Heart left ventricle (tissue), 16 donors: Measurements from ENCODE around the gene GGT5. TPM values are rescaled to one million over a fixed set of nuclear protein-coding genes. Genes with fewer than 3 reads are reported as not detected.
"Not testable (repeated sequence)": the region's sequence is repeated elsewhere in the genome, so short reads cannot be mapped to it uniquely, and the experiment has no call there.

Experiments used
- ATAC-seq, 4 donors: fragments of 200-7000 bp; cut with Tn5 transposase; one replicate each; pipeline ENCODE4 v1.9.1; 2020 to 2022; ENCODE audit warnings: moderate library complexity in 4 of 4, mild to moderate bottlenecking in 3 of 4, moderate number of reproducible peaks in 1 of 4
- DNase-seq, 5 donors: peaks; one replicate each; pipeline ENCODE4 v3.0.0-alpha.2; 2020
- H3K27ac ChIP-seq, 12 donors: fragments of 200-600 bp; sonication (generic) in 4 of 12; one replicate each; pipeline versions ENCODE4 v1.5.0 to v1.8.0; 2016 to 2022; ENCODE audit warnings: mild to moderate bottlenecking in 2 of 12
- H3K27me3 ChIP-seq, 9 donors: fragments of 200-600 bp; sonication (generic) in 2 of 9; one replicate each; pipeline versions ENCODE4 v1.5.1 to v1.8.0; 2016 to 2022; ENCODE audit warnings: mild to moderate bottlenecking in 3 of 9
- H3K36me3 ChIP-seq, 9 donors: fragments of 200-600 bp; sonication (generic) in 2 of 9; one replicate each; pipeline versions ENCODE4 v1.5.0 to v1.8.0; 2018 to 2022; ENCODE audit warnings: mild to moderate bottlenecking in 2 of 9
- H3K4me1 ChIP-seq, 12 donors: fragments of 200-600 bp; sonication (generic) in 4 of 12; one replicate each; pipeline versions ENCODE4 v1.5.0 to v1.8.0; 2016 to 2022; ENCODE audit warnings: mild to moderate bottlenecking in 3 of 12
- H3K4me3 ChIP-seq, 12 donors: fragments of 200-600 bp; sonication (generic) in 4 of 12; one replicate each; pipeline versions ENCODE4 v1.5.0 to v1.8.0; 2017 to 2022; ENCODE audit warnings: mild to moderate bottlenecking in 9 of 12, moderate library complexity in 4 of 12
- H3K9me3 ChIP-seq, 12 donors: fragments of 200-600 bp; sonication (generic) in 4 of 12; one replicate each; pipeline versions ENCODE4 v1.5.0 to v1.8.0; 2016 to 2022; ENCODE audit warnings: mild to moderate bottlenecking in 1 of 12
- CTCF ChIP-seq, 12 donors: fragments of 200-600 bp; sonication (generic) in 4 of 12; IDR thresholded peaks; one replicate each; pipeline versions ENCODE4 v1.5.0 to v1.8.0; 2018 to 2022; ENCODE audit warnings: antibody characterized with exemption in 12 of 12, mild to moderate bottlenecking in 5 of 12
- POLR2A ChIP-seq, 2 donors: fragments of 450-650 bp; IDR thresholded peaks; one replicate each; pipeline ENCODE4 v1.6.1; 2017; ENCODE audit warnings: antibody characterized with exemption in 2 of 2, mild to moderate bottlenecking in 2 of 2, moderate library complexity in 2 of 2
- WGBS, 4 donors: extraction: QIAGEN DNeasy Blood & Tissue Kit in 2 of 4; methylation state at CpG; one replicate each; pipeline versions ENCODE4 v1.1.5 to v1.1.7; 2013 to 2018; 5-methylcytosine and 5-hydroxymethylcytosine counted together
- intact Hi-C, 10 donors: fragments of 100-400 bp; cut with DNase I; formaldehyde crosslinking; loops; one replicate each; pipeline versions ENCODE4 v1.11.1 to v1.14.2; 2022
- polyA plus RNA-seq, 2 donors: library from polyadenylated mRNA; stranded (reverse); fragments of 200-250 nt; gene quantifications; one replicate each; pipeline ENCODE4 v1.2.3, GENCODE V29; 2013
- total RNA-seq, 9 donors: library from RNA; depleted of rRNA in 2 of 9; stranded (reverse); fragments of >200 nt in 2 of 9; fragmentation: NEBNext Ultra II Directional in 3 of 9; extraction: Animal tissue kit (Norgen Biotek cat#: 25700) in 3 of 9; gene quantifications; one replicate each; pipeline versions ENCODE4 v1.1.0 to v1.2.4, GENCODE V29; 2016 to 2023
- donor health status: ischemic (EF 13 %, LVEDD 7.1; RV severe dilation, severe dysfunction).
- donor health status: healthy with polysubstance abuse.
- donor health status: DM: no; HTN: yes; CAD: no.
- donor health status: DM: no; HTN: no; CAD: no.
- donor health status: ischemic (EF 25% LVEDD 6.9; RV normal size, moderate dysfunction).
- donor health status: ischemic (EF 25% LVEDD 5.7; RV mildly dilated, moderate dysfunction).
- donor health status: healthy.
- donor health status: DM: yes; HTN: yes; CAD: no.
- donor health status: ischemic (EF 35%, LVEDD 5.7; RV mildly dilated, moderate dysfunction).
- donor health status: nonischemic (EF 11% LVEDD 7.7; RV severe dilation, severe dysfunction).
- donor health status: DM: yes; HTN: yes; CAD: no.
- donor health status: PGD.
- donor health status: ischemic (EF 29% LVEDD 5.4; RV normal size, mild dysfunction).
- donor health status: nonischemic (EF 23%, LVEDD 6.1; RV moderate dilation, normal function).

Gene GGT5
- total and polyA plus RNA-seq, 11 donors: 6.1 to 71.5 (median 19.6) TPM

DNA sequence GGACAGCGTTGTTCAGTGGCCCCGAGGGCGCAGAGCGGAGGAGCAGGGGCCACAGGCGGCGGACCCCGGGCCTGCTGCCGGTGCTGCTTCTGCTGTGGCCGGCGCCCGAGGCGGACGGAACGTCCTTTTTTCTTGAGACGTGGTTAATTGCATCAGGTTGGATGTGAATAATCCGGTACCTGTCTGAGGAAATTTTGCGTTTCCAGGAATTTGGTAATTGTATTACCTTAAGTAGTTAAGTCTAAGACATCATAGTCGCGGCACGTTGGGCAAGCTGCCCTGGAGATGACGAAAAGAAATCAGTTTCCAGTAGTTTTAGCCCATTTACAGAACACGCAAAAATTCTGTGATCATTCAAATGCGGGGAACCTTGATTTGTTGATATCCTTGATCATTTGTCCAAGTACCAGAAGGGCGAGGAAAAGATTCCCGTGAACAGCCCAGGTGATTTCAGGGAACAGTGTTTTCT is 26.5 kb upstream of the GGT5 start:
- ATAC-seq (no peak), DNase-seq (no peak)
- Histone ChIP-seq H3K36me3 (no peaks in the 10 kb centered on the region), H3K9me3 (no peaks in the 10 kb centered on the region), H3K4me1 (peaks cover 7 to 48% (median 32%) of the 10 kb centered on the region in 12 donors), H3K27ac (peak overlapping the region; percentile 88 to 99 (median 95)), H3K4me3 (peak overlapping the region; percentile 61 to 99 (median 85)), H3K27me3 (no peaks in the 10 kb centered on the region)
- 1 to 3% (median 1%) methylated on average over 13 to 25 of the region's 25 CpGs for WGBS, 4 donors
- TF ChIP-seq CTCF (IDR thresholded peaks at IDR 0.05) (no peak), POLR2A (IDR thresholded peaks at IDR 0.05) (no peak)
- intact Hi-C loops: loop anchor here in 2 of 10 donors (5.0 kb wide), 2 partner anchors 51 to 251 kb away; no protein-coding TSS in a partner anchor

GRCh38 chr22:24270556-24271385 is 25.9 kb upstream of the GGT5 start, which contains the start of gene SPECC1L:
Gene SPECC1L (plus strand): TSS chr22:24270831. CDS start chr22:24302232, 31,401 bp downstream.
- H3K4me1 ChIP-seq: peaks cover 7 to 42% (median 31%) of the 10 kb centered on the region in 12 donors
- H3K36me3 ChIP-seq: no peaks in the 10 kb centered on the region
- H3K27me3 ChIP-seq: no peaks in the 10 kb centered on the region
- WGBS, 4 donors: 0 to 1% (median 0%) methylated on average over 44 to 89 of the region's 89 CpGs
- TF ChIP-seq POLR2A (IDR thresholded peaks at IDR 0.05): peak; percentile 76 to 96
- peak in 10 of 12 donors; percentile 13 to 68 (median 38) for TF ChIP-seq CTCF (IDR thresholded peaks at IDR 0.05)
- intact Hi-C loops: loop anchor here in 2 of 10 donors (5.0 kb wide), 2 partner anchors 52 to 252 kb away; no protein-coding TSS in a partner anchor
- peak within 1 kb of the TSS; percentile 61 to 99 (median 85) for H3K4me3 ChIP-seq
- H3K27ac ChIP-seq: peak within 1 kb of the TSS; percentile 88 to 99 (median 95)
- no peaks in the 10 kb centered on the region for H3K9me3 ChIP-seq
- DNase-seq: peak; percentile 93 to 98 (median 96)
- peak; percentile 91 to 98 (median 96) for ATAC-seq

GRCh38 chr22:24266495-24266894 is 21.6 kb upstream of the GGT5 start:
- H3K27ac ChIP-seq, intact Hi-C loops, DNase-seq, H3K27me3 ChIP-seq, H3K9me3 ChIP-seq, H3K4me1 ChIP-seq, ATAC-seq, H3K36me3 ChIP-seq, H3K4me3 ChIP-seq: not testable (repeated sequence)
- WGBS, 4 donors: 92 to 95% (median 93%) methylated on average over 6 of the region's 6 CpGs

DNA sequence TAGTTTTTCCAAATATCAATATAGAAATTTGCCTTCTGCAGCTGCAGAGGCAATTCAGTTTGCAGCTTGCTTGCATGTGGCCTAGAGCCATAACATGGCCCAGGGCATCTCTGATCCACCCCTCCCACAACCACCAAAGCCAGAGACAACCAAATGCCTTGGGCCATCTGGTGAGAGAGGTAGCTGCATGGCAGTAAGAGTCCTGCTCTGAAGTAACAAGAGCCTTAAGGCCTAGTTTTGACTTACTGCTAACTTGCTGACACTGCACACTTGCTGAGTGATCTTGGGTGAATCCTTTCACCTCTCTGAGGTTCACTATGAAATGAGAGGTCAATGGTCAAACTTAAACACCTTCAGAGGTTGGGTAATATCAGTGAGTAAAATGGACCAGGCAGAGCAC is 20.9 kb upstream of the GGT5 start:
- intact Hi-C loops: no loop called here

GRCh38 chr22:24264329-24264896 is 19.5 kb upstream of the GGT5 start:
- H3K4me3 ChIP-seq: not testable (repeated sequence)

More for the DNA sequence above, 20.9 kb upstream of the GGT5 start:
- ATAC-seq (no peak), DNase-seq (no peak)
- TF ChIP-seq POLR2A (IDR thresholded peaks at IDR 0.05) (no peak), CTCF (IDR thresholded peaks at IDR 0.05) (no peak)
- H3K4me3 ChIP-seq: no peak overlapping the region
- H3K9me3 ChIP-seq: no peaks in the 10 kb centered on the region
- H3K27me3 ChIP-seq: no peaks in the 10 kb centered on the region
- no peaks in the 10 kb centered on the region for H3K36me3 ChIP-seq
- no peak overlapping the region for H3K27ac ChIP-seq
- H3K4me1 ChIP-seq: peaks cover 0 to 7% (median 0%) of the 10 kb centered on the region in 12 donors

DNA sequence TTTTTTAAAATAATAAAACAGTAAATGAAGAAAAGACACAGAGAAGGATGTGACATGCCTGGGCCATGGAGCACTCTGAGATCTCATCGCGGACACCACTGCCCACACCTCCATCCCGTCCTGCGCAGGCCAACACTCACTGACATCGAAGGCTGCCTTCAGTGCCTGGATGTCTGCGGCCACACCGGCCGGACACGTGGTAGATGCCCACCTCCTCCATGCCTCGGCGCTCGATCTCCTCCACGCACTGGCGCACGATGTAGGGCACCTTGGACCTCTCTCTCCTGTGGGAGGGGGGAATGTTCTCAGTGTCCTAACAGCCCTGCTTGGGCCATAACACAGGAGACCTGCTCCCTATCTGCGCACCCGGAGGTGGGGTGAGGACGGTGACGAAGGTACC is 18.6 kb upstream of the GGT5 start:
- DNase-seq, H3K27me3 ChIP-seq, H3K36me3 ChIP-seq, H3K4me3 ChIP-seq, H3K4me1 ChIP-seq, intact Hi-C loops, ATAC-seq, H3K27ac ChIP-seq, H3K9me3 ChIP-seq: not testable (repeated sequence)
- 95 to 96% (median 95%) methylated on average over 4 to 19 of the region's 19 CpGs; no CpG with 5 or more reads in 1 of the 4 donors for WGBS, 4 donors

More at GRCh38 chr22:24264329-24264896, 19.5 kb upstream of the GGT5 start:
- ATAC-seq, DNase-seq, H3K4me1 ChIP-seq, H3K36me3 ChIP-seq, H3K27me3 ChIP-seq, H3K9me3 ChIP-seq, intact Hi-C loops: not testable (repeated sequence)
- peak overlapping the region in 4 of 12 donors; percentile 9 to 38 (median 20) for H3K27ac ChIP-seq
- 34 to 79% (median 75%) methylated on average over 2 to 4 of the region's 9 CpGs for WGBS, 4 donors

GRCh38 chr22:24262185-24262749 is 17.4 kb upstream of the GGT5 start:
- DNase-seq, H3K27ac ChIP-seq, ATAC-seq, H3K36me3 ChIP-seq, H3K9me3 ChIP-seq, intact Hi-C loops, H3K27me3 ChIP-seq, H3K4me1 ChIP-seq, H3K4me3 ChIP-seq: not testable (repeated sequence)
- 91 to 93% (median 92%) methylated on average over 8 to 18 of the region's 18 CpGs for WGBS, 4 donors
